ENCODE data around the gene SAC3D1.

SAC3D1 gene

DNA sequence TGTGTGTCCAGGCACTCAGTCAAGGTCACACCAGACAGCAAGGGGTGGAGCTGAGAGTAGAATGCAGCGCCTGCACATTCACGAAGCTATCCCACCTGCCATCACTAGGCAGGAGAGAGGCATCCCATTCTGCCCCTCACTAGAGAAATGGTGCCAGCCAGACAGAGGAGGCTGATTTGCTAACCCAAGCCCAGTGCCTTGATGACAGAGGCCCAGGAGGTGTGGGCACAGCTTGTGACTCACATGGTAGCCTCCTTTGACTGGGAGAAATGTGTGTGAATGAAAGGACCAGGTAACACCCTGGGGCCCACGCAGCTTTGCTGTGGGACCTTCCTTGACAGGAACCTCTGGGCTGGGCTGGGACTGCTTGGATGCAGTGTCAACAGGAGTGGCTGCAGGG, 22.5 kb downstream of the SAC3D1 start:
- no peak for DNase-seq

DNA sequence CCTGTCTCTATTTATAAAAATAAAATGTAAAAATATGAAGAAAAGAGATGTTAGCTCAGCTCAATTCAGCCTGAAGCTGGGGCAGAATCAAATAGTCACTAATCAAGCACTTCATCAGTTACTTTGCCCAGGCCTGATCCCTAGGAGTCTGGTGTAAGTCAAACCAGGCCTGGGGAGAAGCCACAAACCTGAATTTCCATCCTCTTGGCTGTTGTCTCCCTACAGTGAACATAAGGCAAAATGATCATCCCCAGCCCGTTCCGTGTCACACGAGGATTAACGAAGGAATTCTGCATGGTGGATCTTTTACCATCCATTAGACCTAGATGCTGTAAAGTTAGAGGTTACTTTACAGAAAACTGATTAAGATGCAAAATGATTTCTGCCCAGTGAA, 23.8 kb downstream of the SAC3D1 start:
- DNase-seq: no peak

DNA sequence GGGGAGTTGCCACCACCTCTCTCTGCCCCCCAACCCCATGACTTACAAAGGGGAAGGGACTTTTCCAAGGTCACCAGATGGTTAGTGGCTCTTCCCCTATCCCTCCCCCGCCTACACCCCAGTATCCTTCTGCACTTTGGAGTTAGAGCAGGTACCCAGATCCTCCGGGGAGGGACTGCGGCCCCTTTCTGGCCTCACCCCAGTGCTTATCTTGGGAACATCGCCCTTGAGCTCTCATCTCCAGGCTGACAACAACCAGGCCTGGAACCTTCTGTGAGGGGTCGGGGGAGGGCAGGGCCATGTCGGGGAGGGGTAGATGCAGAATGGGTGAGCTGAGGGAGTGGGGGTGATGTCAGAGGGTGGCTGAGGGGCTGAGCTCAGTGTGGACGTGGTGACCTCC, 24.8 kb downstream of the SAC3D1 start:
- no peak for DNase-seq

DNA sequence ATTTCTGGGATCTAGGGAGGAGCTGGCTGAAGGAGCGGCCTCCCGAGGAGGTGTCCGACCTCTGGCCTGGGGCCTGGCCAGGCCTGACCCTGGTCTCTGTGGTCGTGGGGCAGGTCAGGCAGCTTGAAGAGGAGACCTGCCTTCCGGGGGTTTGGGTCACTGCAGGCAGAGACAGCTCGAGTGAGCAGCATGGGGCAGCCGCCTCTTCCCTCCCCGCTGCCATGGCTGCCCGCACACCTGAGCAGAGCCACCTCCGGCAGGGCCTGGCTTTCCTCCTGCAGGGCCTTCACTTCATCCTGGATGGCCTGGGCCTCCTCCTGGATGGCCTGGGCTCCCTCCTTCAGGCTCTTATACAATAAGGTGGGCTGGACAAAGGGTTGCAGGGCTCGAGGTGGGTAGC, 25.3 kb downstream of the SAC3D1 start:
- no peak for DNase-seq

DNA sequence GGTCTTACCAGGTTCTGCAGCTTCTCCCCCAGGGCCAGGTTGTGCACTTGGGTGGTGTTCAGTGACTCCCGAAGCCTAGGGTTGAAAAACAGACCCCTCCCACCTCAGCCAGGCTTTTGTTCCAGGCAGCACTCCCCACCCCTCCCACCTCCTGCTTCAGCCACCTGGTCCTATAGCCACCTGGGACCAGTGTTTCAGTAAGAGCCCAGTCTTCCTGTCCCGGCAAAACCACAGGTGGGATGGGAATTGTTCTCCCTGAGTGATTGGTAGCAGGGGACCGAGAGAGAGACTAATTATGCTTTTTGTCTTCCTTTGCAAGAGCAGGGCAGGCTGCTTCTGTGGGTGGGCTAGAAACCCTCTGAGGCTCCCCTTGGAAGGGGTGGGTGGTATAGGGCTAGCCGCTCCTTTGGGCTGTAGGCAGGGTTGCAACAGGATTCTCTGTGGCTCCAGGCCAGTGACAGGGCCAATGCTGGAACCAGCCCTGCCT, 25.8 kb downstream of the SAC3D1 start:
- DNase-seq: no peak

DNA sequence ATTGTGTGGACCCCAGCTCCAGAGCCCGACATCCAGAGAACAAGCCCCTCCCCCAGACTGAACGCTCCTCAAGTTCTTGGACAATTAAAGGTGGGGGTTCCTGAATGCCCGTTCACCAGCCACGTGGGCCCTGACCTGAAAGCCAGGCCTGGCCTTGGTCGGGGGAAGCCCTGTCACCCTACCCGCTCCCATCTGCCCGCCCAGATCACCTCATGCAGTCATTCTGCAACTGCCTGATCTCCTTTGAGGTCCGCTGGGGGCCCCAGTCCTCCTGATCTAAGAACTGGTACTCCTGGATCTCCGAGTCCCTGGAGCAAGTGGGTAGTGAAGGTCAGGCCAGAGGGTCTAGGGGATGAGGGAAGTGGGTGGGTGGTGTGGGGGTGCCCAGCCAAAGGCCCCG, 26.4 kb downstream of the SAC3D1 start:
- DNase-seq: no peak

DNA sequence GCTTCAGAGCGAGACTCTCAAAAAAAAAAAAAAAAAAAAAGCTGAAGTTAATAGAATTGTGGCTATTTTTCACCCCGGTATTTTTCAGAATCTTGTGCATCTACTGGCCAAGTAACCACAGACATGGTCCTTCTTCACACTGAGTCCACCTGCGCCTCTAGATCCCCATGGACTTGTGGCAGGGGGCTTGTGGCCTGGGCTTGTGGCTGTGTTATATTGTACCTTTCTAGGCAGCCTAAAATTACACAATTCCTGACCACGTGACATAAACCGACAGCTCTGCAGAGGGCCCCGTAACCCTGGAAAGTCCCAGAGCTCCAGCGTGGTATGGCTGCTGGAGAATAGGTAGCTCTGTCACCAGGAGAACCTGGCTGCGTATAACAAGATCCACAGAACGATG, 28.2 kb downstream of the SAC3D1 start:
- DNase-seq: no peak

DNA sequence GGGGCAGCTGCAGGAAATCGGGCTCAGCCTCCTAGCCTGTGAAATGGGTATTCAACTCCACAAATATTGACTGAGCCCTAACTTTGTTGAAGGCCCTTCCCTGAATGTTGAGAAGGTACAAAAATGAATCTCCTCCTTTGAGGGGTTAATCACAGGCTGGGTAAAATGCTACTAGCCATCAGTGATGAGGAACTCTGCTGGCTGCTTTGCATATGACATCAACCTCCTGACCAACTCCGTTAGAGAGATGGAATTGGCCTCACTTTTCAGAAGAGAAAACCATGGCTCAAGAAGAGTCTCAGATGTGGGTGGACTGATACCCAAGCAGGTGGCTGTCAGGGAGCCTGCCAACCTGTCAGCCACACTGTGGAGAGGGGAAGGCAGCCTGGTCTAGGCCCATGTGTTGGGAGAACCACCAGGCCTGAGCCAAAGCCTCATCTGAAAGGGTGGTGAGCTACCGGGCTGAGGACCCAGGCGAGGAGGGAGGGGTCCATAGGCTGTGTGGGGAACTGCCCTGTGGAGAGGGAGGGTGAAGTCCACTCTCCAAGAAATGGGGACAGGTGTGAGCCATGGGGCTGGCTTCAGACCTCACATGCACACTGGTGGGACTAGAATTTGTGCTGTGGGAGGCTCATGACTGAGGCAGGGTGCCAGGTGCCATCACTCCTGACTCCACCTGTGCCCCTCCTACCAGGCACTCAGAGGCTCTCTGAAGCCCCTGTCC, 31.1 kb downstream of the SAC3D1 start:
- peak; percentile 56 for DNase-seq

DNA sequence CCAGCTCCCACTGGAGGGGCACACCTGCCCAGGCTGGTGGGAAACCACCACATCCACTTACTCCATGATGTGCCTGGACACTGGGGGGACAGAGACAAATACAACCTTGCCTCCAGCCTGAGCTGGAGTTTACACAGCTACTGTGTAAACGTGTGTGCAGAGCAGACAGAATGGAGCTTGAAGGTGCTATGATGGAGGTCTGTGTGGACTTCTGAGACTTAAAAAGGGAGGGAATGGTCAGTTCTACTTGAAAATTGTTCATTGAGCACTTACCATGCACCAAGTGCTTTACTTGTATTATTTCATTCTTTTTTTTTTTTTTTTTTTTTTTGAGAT, 31.6 kb downstream of the SAC3D1 start:
- no peak for DNase-seq

DNA sequence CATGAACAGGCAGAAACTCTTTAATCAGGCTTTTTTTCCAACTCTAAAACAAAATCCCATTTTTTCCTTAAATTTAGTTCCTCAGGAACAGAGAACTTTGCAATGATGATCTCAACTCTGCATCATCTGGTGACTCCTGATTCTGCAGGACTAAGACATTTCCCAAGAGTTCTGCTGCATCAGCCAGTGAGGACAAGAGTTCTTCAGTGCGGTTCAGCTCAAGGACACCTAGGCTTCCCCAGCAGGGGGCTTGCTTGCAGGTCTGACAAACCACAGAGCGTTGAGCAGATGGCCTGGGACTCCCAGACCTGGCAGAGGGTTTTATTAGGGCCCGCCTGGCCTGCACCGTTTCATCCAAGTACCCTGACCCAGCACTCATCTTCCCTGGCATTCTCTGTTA, 36.4 kb downstream of the SAC3D1 start:
- DNase-seq: peak; percentile 39

DNA sequence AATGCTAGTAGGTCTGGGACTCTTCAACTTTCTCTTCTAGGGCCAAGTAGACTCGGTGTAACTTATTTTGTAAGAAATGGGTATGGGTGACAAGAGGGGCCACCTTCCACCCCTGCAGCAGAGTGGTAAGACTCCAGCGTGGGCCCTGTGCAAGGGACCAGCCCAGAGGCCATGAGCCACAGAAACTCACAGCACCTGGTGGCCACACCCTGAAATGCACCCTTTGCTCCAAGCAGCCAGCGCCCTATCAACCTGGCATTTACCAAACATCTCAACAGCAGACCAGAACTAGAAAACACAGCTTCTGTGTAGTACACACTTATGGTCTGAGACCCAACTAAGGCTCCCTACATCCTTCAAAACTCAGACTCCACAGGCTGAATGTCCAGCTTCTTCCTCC, 37.1 kb downstream of the SAC3D1 start:
- peak; percentile 46 for DNase-seq

DNA sequence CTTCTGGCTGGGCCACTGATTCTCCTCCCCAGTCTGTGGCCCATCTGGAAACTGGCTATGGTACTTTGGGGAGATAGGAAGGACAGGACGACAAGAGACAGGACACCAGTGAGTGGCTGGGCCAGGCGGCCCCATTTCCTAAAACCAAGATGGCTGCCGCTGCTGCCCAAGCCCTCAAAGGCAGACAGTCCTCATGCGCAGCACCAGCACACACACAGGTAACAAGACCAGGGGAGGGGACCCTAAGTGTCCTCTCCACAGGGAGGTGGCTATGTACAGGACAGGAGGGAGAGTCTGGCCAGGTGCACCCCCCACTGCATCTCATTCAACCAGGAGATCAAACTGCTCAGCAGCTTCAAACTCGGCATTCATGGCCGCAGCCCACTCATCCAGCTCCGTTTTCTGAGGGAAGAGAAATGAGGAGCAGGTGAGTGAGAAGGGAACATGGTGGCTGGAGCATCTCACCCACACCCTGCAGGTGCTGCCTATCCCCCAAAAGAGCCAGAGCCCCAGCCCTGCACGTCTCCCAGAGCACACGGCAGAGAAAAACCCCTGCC, 37.9 kb downstream of the SAC3D1 start:
- DNase-seq: no peak

DNA sequence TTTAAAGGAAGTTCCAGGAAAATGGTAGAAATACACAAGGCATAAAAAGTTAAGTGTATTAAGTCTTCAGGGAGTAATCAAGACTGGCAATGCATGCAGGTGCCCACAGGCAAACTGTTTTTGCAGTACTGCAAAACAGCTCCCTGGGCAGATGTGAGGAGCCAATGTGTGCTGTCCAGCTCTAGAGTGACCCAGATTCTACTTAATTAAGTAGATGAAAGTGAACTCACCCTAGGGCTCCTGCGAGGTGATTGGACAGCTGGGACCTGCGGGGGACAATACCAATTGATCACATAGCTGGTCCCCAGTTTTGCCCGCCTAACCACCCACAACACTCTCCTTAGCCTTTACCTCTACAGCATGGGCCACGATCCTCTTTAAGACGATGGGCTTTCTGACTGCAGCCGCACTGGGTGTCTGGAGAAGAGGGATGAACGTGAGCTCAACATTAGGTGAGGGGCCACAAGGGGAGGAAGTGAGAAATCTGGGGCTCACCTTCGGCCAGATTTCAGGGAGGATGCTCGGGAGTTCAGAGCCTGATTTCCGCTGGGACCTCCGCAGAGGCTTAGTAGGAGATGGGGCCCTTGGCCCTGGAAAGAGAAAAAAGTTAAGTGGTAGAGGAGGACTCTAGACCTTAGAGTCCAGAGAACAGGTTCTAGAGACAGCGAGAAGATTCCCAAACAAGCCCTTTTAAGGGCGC, 42.3 kb downstream of the SAC3D1 start:
- no peak for DNase-seq

DNA sequence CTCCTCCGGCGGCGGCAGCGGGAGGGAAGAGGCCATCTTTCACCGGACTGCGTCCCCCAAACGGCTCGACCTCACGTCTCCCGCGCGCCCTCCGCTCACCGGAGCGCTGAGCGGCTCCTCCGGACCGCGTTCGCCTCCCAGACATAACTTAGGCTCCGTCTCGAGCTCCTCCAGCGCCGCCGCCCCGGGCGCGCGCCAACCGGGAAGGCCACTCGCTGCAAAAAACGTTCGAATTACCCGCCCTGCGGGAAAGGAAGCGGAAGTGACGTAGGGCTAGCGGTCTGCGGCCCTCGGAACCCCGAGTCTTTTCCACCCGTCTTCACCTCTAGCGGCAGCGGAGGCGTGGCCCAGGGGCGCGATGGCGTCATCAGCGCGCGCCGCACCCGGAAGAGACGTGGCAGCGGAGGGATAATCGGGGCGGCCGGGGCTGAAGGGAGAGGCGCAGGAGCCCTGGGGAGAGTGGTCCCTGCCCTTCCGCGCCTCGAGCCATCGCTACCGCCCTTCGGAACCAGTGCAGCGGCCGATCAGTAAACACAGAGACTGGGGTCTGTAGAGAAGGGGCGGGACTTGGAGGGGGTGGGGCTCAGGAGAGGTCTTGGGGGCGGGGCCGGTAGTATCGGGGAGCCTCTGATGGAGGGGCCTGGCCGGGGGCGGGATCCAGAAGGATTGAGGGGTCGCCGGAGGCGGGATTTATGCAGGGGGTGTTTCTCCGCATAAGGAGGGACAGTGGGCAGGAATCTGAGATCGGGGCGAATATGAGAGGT, 43.0 kb downstream of the SAC3D1 start, which contains the start of the genes CDCA5 and ZFPL1:
Gene CDCA5, minus strand, starts transcription at position 207 of the 764 bp plus-strand sequence. Its CDS starts 62 bp downstream, at position 145.
Gene ZFPL1, plus strand, starts transcription at position 389 of the 764 bp plus-strand sequence. CDS start 477 bp downstream, outside the sequence.
- peak; percentile 97 for DNase-seq

DNA sequence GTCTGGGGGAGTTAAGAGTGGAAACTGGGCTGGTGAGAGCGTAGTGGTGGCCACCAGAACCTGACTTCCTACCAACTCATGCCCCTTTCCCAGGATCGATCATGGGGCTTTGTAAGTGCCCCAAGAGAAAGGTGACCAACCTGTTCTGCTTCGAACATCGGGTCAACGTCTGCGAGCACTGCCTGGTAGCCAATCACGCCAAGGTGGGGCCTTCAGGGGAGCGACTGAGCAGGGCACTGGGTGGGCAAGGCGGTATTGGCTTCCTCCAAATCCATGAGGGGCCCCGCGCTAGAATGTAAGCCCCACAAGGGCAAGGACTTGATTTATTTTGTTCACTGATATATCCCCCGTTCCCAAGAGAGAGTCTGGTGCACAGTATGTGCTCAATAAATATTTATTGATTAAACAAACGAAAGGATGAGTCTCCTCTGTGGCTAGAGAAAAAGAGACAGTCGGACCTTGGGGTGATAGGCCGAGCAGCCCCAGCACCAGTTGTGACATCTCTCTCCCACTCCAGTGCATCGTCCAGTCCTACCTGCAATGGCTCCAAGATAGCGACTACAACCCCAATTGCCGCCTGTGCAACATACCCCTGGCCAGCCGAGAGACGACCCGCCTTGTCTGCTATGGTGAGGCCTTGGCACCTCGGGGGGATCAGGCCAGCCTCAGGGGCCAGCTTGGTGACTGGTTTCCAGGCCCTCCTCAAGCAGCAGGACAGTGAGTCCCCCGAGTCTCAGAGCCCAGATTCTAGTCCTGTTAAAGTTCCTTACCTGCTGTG, 43.8 kb downstream of the SAC3D1 start:
- DNase-seq: no peak

DNA sequence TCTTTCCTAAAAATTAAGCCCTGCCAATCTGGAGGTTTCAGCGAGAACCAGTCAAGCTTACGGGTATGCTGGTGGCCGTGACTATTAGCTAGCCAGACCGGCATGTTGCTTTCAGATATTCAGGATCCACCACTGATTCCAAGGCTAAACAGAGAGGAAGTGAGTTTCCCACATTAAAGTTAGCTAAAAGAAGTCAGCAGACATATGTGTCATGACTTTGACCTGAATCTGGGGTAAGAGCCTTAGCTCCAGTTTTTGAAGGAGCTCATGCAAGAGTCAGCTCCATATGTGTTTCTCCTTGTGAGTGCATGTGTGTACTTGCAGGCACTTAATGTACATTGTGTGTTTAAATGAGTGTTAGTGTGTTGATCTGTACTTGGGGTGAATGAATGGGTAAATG, 44.4 kb downstream of the SAC3D1 start:
- DNase-seq: peak; percentile 56

DNA sequence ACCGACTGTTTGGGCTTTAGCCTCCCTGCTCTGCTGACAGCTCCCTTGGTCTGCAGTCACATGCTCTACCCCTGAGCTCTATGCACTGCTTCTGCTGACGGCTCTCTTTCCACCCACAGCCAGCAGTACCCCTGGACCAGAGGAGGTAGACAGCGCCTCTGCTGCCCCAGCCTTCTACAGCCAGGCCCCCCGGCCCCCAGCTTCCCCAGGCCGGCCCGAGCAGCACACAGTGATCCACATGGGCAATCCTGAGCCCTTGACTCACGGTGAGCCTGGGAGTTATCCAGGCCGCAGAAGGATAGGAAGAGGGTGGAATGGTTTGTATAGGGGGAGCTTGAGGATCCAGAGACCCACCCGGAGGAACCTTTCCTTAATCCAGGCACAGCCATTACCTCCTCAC, 45.8 kb downstream of the SAC3D1 start:
- no peak for DNase-seq

DNA sequence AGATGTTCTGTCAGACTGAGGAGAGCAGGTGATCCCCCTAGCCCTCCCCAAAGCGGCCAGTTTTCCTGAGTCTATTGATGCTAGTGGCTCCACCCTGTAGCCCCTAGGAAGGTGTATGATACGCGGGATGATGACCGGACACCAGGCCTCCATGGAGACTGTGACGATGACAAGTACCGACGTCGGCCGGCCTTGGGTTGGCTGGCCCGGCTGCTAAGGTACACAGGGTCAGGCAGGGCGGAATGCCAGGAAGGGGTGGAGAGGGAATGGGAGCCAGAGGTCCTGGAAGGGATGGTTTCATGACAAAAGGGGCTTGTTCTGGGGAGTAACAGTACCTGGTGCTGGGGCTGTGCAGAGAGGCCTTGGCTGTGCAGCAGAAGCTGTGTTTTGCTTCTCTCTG, 46.2 kb downstream of the SAC3D1 start:
- DNase-seq: no peak

DNA sequence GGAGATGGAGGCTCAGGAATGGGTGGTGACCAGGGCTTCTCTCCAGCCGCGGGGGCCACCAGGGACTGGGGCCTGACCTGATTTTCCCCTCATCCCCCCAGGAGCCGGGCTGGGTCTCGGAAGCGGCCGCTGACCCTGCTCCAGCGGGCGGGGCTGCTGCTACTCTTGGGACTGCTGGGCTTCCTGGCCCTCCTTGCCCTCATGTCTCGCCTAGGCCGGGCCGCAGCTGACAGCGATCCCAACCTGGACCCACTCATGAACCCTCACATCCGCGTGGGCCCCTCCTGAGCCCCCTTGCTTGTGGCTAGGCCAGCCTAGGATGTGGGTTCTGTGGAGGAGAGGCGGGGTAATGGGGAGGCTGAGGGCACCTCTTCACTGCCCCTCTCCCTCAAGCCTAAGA, 46.8 kb downstream of the SAC3D1 start:
- DNase-seq: no peak

DNA sequence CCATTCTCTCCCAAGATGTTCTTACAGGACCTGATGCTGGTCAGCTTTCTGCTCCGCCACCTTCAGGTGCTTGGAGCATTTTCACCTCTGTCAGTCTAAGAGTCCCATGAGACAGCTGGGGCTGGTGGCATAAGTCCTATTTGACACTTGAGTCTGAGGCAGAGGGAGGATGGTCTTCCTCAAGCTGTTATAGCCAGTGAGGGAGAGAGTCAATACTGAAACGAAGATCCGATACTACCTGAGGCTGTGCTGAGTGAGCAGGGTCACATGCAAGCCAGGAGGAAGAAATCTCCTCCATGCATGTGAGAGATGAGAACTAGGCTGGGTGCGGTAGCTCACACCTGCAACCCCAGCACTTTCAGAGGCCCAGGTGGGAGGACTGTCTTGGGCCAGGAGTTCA, 48.6 kb downstream of the SAC3D1 start:
- DNase-seq: no peak

DNA sequence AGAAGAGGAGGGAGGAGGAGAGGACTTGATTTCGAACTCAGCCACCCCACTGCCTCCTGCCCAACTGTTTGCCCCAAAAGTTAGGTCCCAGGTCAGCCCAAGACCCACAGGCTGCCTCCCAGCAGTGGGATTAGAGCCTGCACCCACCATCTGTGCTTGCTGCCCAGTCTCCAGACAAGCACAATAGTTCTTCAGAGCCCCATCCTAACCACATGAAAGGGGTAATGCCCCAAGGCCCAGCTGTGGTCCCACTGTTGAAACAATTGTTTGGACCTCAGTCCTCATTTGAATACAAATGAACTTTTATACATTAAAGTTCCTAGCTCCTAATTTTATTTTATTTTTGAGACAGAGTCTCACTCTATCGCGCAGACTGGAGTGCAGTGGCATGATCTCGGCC, 49.6 kb downstream of the SAC3D1 start:
- no peak for DNase-seq
